Stimulated activated CD4-positive, alpha-beta T cell treated with anti-CD3 and anti-CD28 coated beads, Interleukin-2, amount 100 ng/mL, for 48 hours (primary cell): ENCODE data around the gene FOXJ3.
A peak's percentile ranks its signal among the peaks of the same experiment; 100 is the strongest.

Source experiments
- DNase-seq, 2 donors: peaks; one replicate each; pipeline ENCODE4 v3.0.0-alpha.2; 2020

FOXJ3 gene

DNA sequence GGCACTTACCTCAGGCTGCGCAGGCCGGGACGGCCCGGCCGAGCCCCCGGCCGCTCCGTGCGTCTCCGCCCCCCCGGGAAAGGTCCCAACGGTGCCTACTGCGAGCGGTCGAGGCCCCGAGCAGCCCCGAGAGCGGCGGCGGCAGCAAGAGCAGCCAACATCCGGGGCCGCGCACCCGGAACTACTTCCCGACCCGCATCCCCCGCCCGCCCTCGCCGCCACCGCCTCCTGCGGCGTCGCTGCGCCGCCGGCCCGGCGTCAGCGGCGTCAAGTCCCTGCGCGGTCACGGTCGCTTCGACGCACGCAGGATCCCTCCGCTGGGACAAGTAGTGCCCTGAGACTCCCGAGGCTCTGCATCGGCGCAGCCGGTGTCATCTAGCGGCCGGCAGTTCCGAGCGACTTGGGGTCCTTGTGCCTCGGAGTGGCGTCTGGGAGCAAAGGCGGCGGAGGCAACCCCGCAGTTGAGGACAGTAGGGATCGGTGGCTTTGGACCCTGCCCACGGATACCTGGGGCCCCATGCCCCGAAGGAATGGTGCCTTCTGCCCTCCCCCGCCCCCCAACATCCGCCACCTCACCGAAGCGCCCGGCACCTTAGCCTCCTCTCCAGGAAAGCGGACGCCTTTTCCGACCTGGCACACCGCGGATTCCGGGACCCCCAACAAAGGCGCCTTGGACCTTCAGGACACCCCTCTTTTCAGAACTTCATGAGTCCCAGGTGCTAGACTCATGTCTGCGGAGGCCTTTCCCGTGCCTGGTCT is at the start of gene FOXJ3:
Gene FOXJ3, minus strand, starts transcription at position 186 of the 759 bp plus-strand sequence. CDS start 24,142 bp downstream, outside the sequence.
- peak; percentile 92 to 93 for DNase-seq

DNA sequence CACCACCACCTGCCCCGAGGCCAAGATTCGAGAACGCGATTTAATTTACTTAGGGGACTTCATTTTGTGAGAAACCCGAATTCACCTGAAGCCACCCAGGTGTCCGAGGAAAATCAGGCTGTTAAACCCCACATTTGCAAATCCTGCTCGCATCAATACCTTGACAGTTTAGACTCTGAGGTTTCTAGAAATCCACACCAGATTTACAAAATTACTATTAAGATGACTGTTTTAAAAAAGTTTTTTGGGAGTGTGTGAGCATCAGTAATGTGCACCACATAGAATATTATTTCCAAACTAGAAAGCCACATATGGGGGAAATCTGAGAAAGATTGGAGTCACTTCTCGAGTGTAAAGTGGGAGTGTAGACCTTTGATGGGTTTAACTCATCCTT is 46.2 kb upstream of the FOXJ3 start:
- DNase-seq, result no peak

DNA sequence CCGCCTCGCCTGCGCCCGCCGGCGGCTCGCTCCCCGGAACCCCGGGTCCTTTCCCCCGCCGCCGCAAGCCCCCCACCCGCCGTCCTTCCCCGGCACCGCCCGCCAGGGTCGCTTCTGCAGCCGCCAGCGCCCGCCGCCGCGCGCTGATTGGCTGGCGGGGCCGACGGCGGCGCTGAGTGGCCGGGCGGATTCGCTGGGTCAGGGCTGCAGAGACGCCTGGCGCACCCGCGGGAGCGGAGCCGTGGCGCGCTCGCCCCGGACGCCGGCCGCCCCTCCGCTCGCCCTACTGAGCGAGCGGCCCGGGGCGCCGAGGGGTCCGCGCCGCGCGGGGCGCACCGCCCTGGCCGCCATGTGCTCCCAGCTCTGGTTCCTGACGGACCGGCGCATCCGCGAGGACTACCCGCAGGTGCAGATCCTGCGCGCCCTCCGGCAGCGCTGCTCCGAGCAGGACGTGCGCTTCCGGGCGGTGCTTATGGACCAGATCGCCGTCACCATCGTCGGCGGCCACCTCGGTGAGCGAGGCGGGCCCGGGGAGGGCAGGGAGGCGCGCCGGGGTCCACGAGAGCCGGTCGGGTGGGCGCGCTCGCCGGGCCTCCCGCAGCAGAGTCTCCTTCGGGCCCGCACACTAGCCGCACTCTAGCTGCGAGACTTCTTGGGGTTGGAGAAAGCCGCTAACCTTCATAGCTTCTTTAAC is 45.7 kb upstream of the FOXJ3 start, which contains the start of gene RIMKLA:
Gene RIMKLA, plus strand, starts transcription at position 207 of the 694 bp plus-strand sequence. Its CDS starts 143 bp downstream, at position 350.
- peak; percentile 34 to 49 for DNase-seq

- no peak for DNase-seq
These were observed 45.0 kb upstream of the FOXJ3 start for GRCh38 chr1:42379794-42380585.

DNA sequence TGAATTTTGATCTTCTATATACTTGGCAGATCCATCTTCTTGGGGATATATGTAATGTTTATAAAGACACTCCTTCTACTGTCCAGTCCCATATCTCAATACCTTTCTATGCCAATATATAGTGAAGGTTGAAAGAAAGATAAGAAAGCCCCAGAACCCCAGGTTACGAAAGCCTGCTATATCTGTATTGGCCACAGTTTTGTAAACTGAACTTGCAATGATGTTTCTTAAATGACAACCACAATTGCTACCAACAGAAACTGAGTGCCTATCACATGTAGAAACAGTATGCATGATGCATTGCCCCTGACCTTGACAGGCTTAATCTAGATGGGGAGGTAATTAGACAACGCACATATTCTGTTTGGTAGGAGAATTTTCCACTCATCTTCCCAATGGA is 37.8 kb upstream of the FOXJ3 start:
- no peak for DNase-seq

GRCh38 chr1:42370876-42371549 is 36.0 kb upstream of the FOXJ3 start:
- no peak for DNase-seq

DNA sequence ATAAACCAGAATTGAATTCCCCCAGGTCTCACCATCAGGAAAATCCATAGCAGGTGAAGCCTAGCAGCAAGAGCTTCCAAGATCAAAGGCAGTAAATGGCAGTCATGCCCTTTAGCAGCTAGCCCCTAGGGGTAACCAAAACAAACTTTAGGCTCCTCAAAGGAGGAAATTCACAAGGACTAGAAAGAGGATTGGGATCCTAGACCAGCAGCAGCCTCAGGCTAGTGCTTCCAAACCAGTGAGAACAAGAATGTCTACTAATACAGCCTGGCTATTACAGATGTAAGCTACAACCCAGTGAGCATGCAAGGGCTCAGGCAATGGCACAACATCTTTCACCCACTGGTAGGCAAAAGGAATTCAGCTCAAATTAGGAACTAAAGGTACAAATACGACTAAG is 34.4 kb upstream of the FOXJ3 start:
- DNase-seq, result no peak

GRCh38 chr1:42368096-42368795 is 33.2 kb upstream of the FOXJ3 start:
- DNase-seq, result no peak

GRCh38 chr1:42365118-42365517 is 30.1 kb upstream of the FOXJ3 start:
- DNase-seq, result no peak

DNA sequence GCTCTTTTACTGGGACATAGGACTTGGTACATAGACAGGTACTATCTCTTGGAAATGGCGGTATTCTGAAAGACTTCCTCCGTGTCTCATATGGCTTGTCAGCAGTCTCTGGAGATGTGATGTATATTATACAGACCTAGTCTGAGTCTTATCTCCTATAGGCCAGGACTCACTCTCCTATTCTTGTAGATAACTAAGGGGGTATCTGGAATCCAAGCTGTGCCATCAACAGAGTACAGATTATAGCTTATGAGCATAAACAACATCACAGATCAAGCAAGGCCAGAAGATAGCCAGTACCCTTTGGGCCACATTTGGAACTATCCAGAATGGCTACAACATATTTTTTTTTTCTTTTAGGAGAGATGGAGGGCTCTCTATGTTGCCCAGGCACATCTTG is 29.5 kb upstream of the FOXJ3 start:
- DNase-seq, result no peak

DNA sequence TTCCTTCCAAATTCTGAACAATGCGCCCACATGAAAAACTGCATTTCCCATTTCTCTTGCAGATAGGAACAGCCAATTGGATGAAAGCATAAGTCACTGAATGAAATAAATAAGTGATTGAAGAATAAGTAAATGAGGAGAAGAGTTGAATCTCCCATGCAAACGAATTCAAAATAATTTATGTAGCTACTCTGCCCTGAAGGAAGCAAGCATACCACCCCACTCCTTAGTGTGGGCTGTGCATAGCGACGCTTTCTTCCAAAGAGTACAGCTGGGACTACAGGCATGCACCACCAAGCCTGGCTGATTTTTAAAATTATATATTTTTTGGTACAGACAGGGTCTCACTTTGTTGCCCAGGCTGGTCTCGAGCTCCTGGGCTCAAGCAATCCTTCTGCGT is 29.1 kb upstream of the FOXJ3 start:
- DNase-seq, result no peak

- DNase-seq, result no peak
These were observed 24.4 kb upstream of the FOXJ3 start for GRCh38 chr1:42359466-42359865.

- DNase-seq, result no peak
These were observed 23.8 kb upstream of the FOXJ3 start for GRCh38 chr1:42358791-42359190.

GRCh38 chr1:42350086-42350485 is 15.1 kb upstream of the FOXJ3 start:
- no peak for DNase-seq

DNA sequence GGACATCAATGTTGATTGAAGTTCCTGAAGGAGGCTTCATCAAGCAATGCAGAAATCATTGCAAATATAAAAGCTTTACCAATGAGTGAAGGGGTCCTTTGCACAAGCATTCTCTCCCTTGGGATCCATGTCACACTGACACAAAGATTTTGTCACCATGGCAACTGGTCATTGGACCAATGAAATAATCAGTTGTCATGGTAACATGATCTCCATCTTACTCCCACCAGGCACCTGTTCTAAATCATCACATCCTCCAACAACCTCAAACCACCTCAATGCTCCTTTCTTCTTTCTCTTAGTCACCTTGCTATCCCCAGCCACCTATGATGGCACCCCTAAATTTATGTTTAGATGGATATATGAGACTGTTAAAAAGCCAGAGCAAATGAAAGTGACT is 13.5 kb upstream of the FOXJ3 start:
- no peak for DNase-seq

DNA sequence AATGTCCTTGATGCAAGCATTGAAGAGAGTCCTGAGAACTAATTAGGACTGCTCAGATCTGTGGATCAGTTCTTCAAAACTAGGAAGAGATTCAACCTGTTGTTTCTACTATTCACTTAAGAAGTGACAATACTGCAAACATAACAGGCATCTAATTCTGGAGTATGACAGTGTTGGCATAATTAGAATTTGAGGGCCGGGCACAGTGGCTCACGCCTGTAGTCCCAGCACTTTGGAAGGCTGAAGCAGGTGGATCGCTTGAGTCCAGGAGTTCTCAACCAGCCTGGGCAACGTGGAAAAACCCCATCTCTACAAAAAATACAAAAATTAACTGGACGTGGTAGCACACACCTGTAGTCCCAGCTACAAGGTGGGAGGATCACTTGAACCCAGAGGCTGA is 8.0 kb upstream of the FOXJ3 start:
- no peak for DNase-seq

- DNase-seq, result no peak
These were observed 5.9 kb upstream of the FOXJ3 start for GRCh38 chr1:42340901-42341300.

DNA sequence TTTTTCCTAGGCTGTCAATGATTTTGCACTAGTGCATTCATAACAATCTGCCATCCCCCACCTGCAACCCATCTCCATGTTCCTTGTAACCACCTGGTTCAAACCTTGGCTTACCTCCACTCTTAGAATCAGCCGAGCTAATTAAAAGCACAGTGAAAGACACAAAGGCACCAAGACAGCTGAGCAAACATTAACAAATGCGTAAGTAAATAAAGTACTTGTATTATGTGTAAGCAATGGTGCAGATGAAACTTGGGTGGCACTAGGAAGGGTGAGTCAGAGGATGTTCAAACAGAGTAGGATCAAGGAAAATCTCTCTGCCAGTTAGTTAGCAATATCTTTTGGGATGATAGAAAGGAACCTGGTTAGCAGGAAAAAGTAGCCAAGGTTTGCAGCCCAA is 5.1 kb upstream of the FOXJ3 start:
- DNase-seq, result no peak

DNA sequence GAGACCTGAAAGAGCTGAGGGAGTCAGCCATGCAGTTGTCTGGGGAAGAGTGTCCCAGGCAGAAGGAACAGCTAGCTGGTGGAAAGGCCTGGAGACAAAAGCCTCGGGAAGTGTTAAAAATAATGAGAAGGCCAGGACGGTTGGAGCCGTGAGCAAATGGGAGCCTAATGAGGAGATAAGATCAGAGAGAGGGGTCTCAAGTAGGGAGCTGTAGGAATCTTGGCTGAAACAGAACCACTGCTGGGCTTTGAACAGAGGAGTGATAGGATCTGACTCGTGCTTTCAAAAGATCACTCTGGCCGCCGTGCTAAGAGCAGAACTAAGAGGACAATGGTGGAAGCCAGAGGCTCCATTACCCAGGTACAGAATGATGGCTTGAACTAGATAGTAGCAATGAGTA is 1.9 kb upstream of the FOXJ3 start:
- DNase-seq, result no peak

DNA sequence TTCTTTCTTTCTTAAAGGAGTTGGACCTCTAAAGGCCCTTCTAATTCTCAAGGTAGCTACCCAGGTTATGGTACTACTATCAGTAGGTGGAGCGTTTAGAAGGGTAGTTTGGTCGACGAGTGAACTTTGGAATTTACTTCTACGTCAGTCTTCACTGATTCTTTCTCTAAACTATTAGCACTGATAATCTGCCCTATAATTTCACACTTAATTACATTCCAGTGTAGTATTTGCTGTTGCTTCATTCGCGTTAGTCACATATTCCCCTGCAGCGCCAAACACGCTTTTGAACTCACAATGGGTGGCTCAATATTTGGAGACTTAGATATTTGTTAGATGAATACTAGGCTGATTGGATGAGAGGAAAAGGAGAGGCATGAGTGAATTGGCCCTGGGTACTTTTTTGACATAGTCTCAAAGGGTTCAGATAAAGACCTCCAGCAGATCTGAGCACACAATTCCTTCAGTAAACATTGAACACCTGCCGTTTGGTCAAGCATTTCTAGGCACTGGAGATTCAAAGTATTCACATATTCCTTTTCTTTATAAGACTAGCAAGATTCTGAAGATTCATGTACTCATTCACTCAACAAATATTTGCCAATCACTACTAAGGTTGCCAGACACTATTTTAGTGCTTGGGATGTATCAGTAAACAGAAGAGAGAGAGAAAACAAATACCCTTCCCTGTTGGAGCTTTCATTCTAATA is 929 bp upstream of the FOXJ3 start:
- no peak for DNase-seq

DNA sequence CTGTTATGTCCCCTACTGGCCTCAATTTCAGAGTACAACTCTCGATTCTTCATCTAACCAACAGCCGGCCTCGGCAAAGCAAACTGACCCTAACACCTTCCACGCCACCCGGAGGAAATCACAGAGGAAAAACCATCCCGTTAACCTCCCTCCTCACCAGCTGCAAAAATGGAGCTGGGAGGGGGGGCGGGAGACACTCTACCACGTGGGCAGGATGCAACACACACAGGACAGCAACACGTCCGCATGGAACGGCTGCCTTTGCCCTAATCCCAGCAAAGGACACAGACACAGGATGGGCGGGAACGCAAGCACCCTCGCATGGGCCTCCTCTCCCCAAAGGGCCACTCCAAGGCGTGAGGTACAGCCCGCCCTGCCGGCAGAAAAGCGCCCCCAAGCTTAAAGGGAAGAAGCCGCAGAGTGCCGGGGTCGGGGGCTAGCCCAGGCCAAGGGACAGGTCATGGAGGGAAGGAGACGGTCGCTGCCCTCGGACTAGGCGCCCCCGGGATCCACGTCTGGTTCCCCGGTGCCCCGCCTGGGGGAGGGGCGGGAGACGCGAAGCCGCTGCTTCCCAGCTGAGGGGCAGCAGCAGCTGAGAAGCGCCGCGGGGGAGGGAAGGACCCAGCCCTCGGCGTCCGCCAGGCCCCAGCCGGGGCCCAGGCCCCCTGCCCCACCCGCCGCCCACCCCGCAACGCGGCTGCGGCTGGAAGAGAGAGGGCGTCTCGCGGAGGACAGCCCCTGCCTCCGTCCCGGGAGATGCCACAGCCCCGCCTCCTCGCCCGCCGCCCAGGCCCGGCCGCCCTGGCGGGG is 590 bp downstream of the FOXJ3 start:
- DNase-seq, result peak; percentile 14 to 15
